CD14-positive monocyte (primary cell): ENCODE data around the gene WHRN. TPM values are rescaled to one million over a fixed set of nuclear protein-coding genes. Genes with fewer than 3 reads are reported as not detected.
A peak's percentile ranks its signal among the peaks of the same experiment; 100 is the strongest.

ENCODE experiments used
- DNase-seq, 3 donors: peaks; one replicate each; pipeline ENCODE4 v3.0.0-alpha.2; 2011 to 2022
- H2AFZ ChIP-seq: 2 replicates; pipeline ENCODE4 v1.6.0; 2012; ENCODE audit warnings: mild to moderate bottlenecking, low read depth, low read length, inconsistent platforms; ENCODE audit not compliant: insufficient read depth, poor library complexity, severe bottlenecking
- H3K27ac ChIP-seq, 2 donors: 1 replicate in 1 of 2; 2 replicates in 1 of 2; pipeline ENCODE4 v1.5.1; 2012 to 2013; ENCODE audit warnings: low read length in 2 of 2, control low read depth in 1 of 2, inconsistent platforms in 1 of 2, low read depth in 1 of 2, mild to moderate bottlenecking in 1 of 2
- H3K27me3 ChIP-seq, 2 donors: one replicate each; pipeline versions ENCODE4 v1.6.0 to v1.6.1; 2011 to 2013; ENCODE audit warnings: low read length in 2 of 2; ENCODE audit not compliant: control insufficient read depth in 2 of 2, insufficient read depth in 2 of 2
- H3K36me3 ChIP-seq, 2 donors: replicated peaks in 1 of 2; 1 replicate in 1 of 2; 2 replicates in 1 of 2; pipeline versions ENCODE4 v1.5.1 to v1.6.1; 2012 to 2013; ENCODE audit warnings: low read length in 2 of 2, control low read depth in 1 of 2, inconsistent platforms in 1 of 2, mild to moderate bottlenecking in 1 of 2; ENCODE audit not compliant: insufficient read depth in 2 of 2, control insufficient read depth in 1 of 2
- H3K4me1 ChIP-seq, 2 donors: 1 replicate in 1 of 2; 2 replicates in 1 of 2; pipeline versions ENCODE4 v1.5.1 to v1.6.1; 2012 to 2013; ENCODE audit warnings: low read length in 2 of 2, control low read depth in 1 of 2, inconsistent platforms in 1 of 2, mild to moderate bottlenecking in 1 of 2, moderate library complexity in 1 of 2; ENCODE audit not compliant: insufficient read depth in 2 of 2, control insufficient read depth in 1 of 2
- H3K4me2 ChIP-seq: replicated peaks from 2 replicates; pipeline ENCODE3; 2012; ENCODE audit warnings: low read length, moderate library complexity, mild to moderate bottlenecking; ENCODE audit not compliant: poor library complexity, severe bottlenecking; ENCODE audit errors: extremely low read depth
- H3K4me3 ChIP-seq, 3 experiments: fragments of 200-600 bp in 1 of 3; sonication (generic) in 1 of 3; replicated peaks in 1 of 3; 1 replicate in 2 of 3; 2 replicates in 1 of 3; pipeline ENCODE4 v1.5.1; 2011 to 2013; ENCODE audit warnings: low read length in 3 of 3, mild to moderate bottlenecking in 3 of 3, control low read depth in 2 of 3, low read depth in 2 of 3, inconsistent platforms in 1 of 3, moderate library complexity in 1 of 3
- H3K79me2 ChIP-seq: 2 replicates; pipeline ENCODE4 v1.6.0; 2012; ENCODE audit warnings: mild to moderate bottlenecking, control low read depth, inconsistent platforms, low read length, moderate library complexity; ENCODE audit not compliant: insufficient read depth
- H3K9ac ChIP-seq: 2 replicates; pipeline ENCODE4 v1.6.0; 2017; ENCODE audit warnings: low read length, mild to moderate bottlenecking; ENCODE audit not compliant: insufficient read depth, poor library complexity, severe bottlenecking
- H3K9me3 ChIP-seq, 2 donors: replicated peaks in 1 of 2; 1 replicate in 1 of 2; 2 replicates in 1 of 2; pipeline versions ENCODE4 v1.5.1 to v1.6.1; 2012 to 2013; ENCODE audit warnings: low read length in 2 of 2, control low read depth in 1 of 2; ENCODE audit not compliant: control insufficient read depth in 1 of 2, insufficient read depth in 1 of 2
- H4K20me1 ChIP-seq: 2 replicates; pipeline ENCODE4 v1.6.0; 2012; ENCODE audit warnings: mild to moderate bottlenecking, low read length, control low read depth, moderate library complexity; ENCODE audit not compliant: insufficient read depth
- H3K27ac Mint-ChIP-seq, 7 donors: one replicate each; pipeline ENCODE4 v1.8.0; 2020; ENCODE audit warnings: mild to moderate bottlenecking in 7 of 7, mixed read lengths in 7 of 7, moderate library complexity in 6 of 7, inconsistent platforms in 2 of 7
- H3K27me3 Mint-ChIP-seq, 3 donors: one replicate each; pipeline ENCODE4 v1.8.0; 2021 to 2022; ENCODE audit warnings: low read depth in 3 of 3, mild to moderate bottlenecking in 3 of 3, mixed read lengths in 3 of 3, moderate library complexity in 3 of 3, inconsistent platforms in 1 of 3
- H3K36me3 Mint-ChIP-seq, 2 donors: one replicate each; pipeline ENCODE4 v1.8.0; 2020; ENCODE audit warnings: mixed read lengths in 2 of 2, inconsistent platforms in 1 of 2, mild to moderate bottlenecking in 1 of 2
- H3K4me1 Mint-ChIP-seq: one replicate; pipeline ENCODE4 v1.8.0; 2020; ENCODE audit warnings: mild to moderate bottlenecking, mixed read lengths
- H3K4me3 Mint-ChIP-seq, 2 donors: one replicate each; pipeline ENCODE4 v1.8.0; 2020; ENCODE audit warnings: mild to moderate bottlenecking in 2 of 2, mixed read lengths in 2 of 2, moderate library complexity in 1 of 2
- H3K9me3 Mint-ChIP-seq, 7 donors: one replicate each; pipeline ENCODE4 v1.8.0; 2020 to 2022; ENCODE audit warnings: mixed read lengths in 7 of 7, mild to moderate bottlenecking in 6 of 7, moderate library complexity in 6 of 7, inconsistent platforms in 2 of 7
- CTCF ChIP-seq: fragments of 200-600 bp; IDR thresholded peaks from one replicate; pipeline ENCODE4 v1.8.0; 2022; ENCODE audit warnings: antibody characterized with exemption, mild to moderate bottlenecking
- WGBS: methylation state at CpG from one replicate; pipeline ENCODE4 v1.1.5; 2013; ENCODE audit warnings: missing lambda C conversion rate; ENCODE audit not compliant: insufficient coverage; 5-methylcytosine and 5-hydroxymethylcytosine counted together
- intact Hi-C, 2 donors: fragments of 100-400 bp; cut with micrococcal nuclease; formaldehyde crosslinking; loops; one replicate each; pipeline versions ENCODE4 v1.15.0 to v1.15.1; 2023
- polyA plus RNA-seq, 3 donors: library from polyadenylated mRNA; depleted of rRNA in 1 of 3; unstranded in 2 of 3; stranded (reverse) in 1 of 3; fragments of 300-500 nt in 2 of 3; fragments of >200 nt in 1 of 3; fragmentation: Illumina TruSeq in 2 of 3; gene quantifications; 1 replicate in 2 of 3; 2 replicates in 1 of 3; pipeline ENCODE4 v1.2.3, GENCODE V29; 2012 to 2021

Gene WHRN
- polyA plus RNA-seq, 3 donors: 0.13 to 0.59 (median 0.30) TPM

- Histone ChIP-seq H4K20me1 (no peaks in the 10 kb centered on the region), H3K4me3 (no peak overlapping the region), H3K27ac (no peak overlapping the region), H3K9ac (no peak overlapping the region), H2AFZ (no peak overlapping the region), H3K4me1 (peaks cover 8 to 11% of the 10 kb centered on the region in 2 donors), H3K36me3 (no peaks in the 10 kb centered on the region), H3K4me2 (no peak overlapping the region), H3K27me3 (no peaks in the 10 kb centered on the region), H3K9me3 (no peaks in the 10 kb centered on the region), H3K79me2 (no peaks in the 10 kb centered on the region)
- H3K4me1 Mint-ChIP-seq: peaks cover 8% of the 10 kb centered on the region
- no peak for TF ChIP-seq CTCF
- no peaks in the 10 kb centered on the region for H3K36me3 Mint-ChIP-seq
- H3K27me3 Mint-ChIP-seq: peaks cover 0 to 6% (median 2%) of the 10 kb centered on the region in 3 donors
- WGBS: 95% methylated on average over 11 of the region's 11 CpGs
- intact Hi-C loops: no loop called here
- no peaks in the 10 kb centered on the region for H3K9me3 Mint-ChIP-seq
- H3K27ac Mint-ChIP-seq: peak overlapping the region in 1 of 7 donors; percentile 18
- no peak overlapping the region for H3K4me3 Mint-ChIP-seq
- no peak for DNase-seq
Observed at GRCh38 chr9:114425126-114425525, 80.1 kb downstream of the WHRN start.

GRCh38 chr9:114424126-114424525, 81.1 kb downstream of the WHRN start:
- Histone ChIP-seq H3K9ac (no peak overlapping the region), H3K4me3 (no peak overlapping the region), H3K27me3 (no peaks in the 10 kb centered on the region), H3K27ac (no peak overlapping the region), H2AFZ (no peak overlapping the region), H3K4me2 (no peak overlapping the region), H3K9me3 (no peaks in the 10 kb centered on the region), H4K20me1 (no peaks in the 10 kb centered on the region), H3K4me1 (peaks cover 8 to 11% of the 10 kb centered on the region in 2 donors), H3K79me2 (no peaks in the 10 kb centered on the region), H3K36me3 (no peaks in the 10 kb centered on the region)
- H3K4me3 Mint-ChIP-seq: no peak overlapping the region
- no peak for DNase-seq
- H3K27me3 Mint-ChIP-seq: peaks cover 0 to 2% (median 2%) of the 10 kb centered on the region in 3 donors
- H3K4me1 Mint-ChIP-seq: peaks cover 10% of the 10 kb centered on the region
- no peaks in the 10 kb centered on the region for H3K9me3 Mint-ChIP-seq
- H3K36me3 Mint-ChIP-seq: no peaks in the 10 kb centered on the region
- WGBS: 97% methylated on average over 12 of the region's 12 CpGs
- H3K27ac Mint-ChIP-seq: no peak overlapping the region
- intact Hi-C loops: no loop called here
- TF ChIP-seq CTCF: no peak
